ENCODE data around the gene ELP2.

The ELP2 gene

DNA sequence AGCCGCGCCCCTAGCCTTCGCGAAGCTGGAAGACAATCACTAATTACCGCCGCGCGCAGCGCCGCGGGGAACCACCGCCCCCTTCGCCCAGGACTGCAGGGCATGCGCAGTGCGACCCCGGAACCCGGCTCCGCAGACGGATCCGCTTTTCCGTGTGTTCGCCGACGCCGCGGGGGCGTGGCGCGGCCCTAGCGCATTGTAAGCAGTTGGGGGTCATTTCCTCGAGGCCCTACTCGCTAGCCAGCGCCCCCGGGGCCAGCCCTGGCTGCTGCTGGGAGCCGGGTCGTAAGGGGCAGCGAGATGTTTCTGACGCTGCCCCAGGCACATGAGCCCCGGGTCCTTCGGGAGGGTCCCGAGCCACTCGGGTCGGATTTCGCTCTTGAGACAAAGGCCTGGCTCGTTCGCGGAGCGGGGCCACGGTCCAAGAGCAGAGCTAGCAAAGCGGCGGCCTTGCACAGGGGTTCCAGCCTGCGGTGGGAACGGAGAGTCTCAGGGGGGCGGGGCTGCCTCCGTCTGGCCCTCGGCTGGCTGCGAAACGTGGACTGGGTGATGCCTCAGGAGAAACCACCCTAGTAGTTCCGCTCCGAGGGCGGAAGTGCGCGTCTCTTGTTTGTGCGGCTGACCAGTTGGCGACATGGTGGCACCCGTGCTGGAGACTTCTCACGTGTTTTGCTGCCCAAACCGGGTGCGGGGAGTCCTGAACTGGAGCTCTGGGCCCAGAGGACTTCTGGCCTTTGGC lies at the start of gene ELP2, which contains the start of gene SLC39A6:
Gene ELP2, plus strand, starts transcription at position 600 of the 739 bp plus-strand sequence. Its CDS starts 35 bp downstream, at position 635.
Gene SLC39A6, minus strand, starts transcription at position 41 of the 739 bp plus-strand sequence. CDS start 2,333 bp downstream, outside the sequence.
- in situ Hi-C loops (cut with MboI; ENCODE audit: low sequenced_read_pairs) = no loop called here

DNA sequence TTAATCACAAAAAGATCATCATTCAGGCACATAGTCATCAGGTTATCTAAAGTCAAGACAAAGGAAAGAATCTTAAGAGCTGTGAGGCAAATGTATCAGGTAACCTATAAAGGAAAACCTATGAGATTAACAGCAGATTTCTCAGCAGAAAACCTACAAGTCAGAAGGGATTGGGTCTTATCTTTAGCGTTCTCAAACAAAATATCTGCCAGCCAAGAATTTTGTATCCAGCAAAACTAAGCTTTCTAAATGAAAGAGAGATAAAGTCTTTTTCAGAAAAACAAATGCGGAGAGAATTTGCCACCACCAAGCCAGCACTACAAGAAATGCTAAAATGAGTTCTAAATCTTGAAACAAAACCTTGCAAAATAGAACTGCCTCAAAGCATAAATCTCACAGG lies 48.6 kb upstream of the ELP2 start:
- in situ Hi-C loops (cut with MboI; ENCODE audit: low sequenced_read_pairs) = loop anchor here (25.0 kb wide), 1 partner anchor 319 kb away; no protein-coding TSS in a partner anchor

DNA sequence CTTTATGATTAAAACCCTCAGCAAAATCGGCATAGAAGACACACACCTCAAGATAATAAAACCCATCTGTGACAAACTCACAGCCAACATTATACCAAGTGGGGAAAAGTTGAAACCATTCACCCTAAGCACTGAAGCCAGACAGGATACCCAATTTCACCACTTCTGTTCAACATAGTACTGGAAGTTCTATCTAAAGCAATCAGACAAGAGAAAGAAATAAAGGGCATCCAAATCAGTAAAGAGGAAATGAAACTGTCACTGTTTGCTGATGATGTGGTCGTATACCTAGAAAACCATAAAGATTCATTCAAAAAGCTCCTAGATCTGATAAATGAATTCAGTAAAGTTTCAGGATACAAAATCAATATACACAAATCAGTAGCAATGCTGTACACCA lies 46.0 kb upstream of the ELP2 start:
- in situ Hi-C loops (cut with MboI; ENCODE audit: low sequenced_read_pairs) = loop anchor here (25.0 kb wide), 1 partner anchor 321 kb away; no protein-coding TSS in a partner anchor

GRCh38 chr18:36085195-36085594 lies 44.5 kb upstream of the ELP2 start:
- in situ Hi-C loops (cut with MboI; ENCODE audit: low sequenced_read_pairs) = loop anchor here (25.0 kb wide), 1 partner anchor 323 kb away; no protein-coding TSS in a partner anchor

- in situ Hi-C loops (cut with MboI; ENCODE audit: low sequenced_read_pairs) = loop anchor here (25.0 kb wide), 1 partner anchor 324 kb away; no protein-coding TSS in a partner anchor
These were observed 43.5 kb upstream of the ELP2 start for GRCh38 chr18:36086186-36086585.

DNA sequence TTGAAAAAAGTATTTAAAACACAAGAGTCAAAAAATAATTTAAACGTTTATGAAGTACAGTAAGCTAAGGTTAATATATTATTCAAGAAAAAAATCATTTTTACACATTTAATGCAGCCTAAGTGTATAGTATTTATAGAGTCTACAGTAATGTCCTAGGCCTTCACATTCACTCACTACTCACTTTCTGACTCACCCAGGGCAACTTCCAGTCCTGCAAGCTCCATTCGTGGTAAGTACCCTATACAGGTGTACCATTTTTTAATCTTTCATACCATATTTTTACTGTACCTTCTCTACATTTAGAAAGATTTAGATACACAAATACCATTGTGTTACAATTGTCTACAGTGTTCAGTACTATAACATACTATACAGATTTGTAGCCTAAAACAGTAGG lies 41.4 kb upstream of the ELP2 start:
- in situ Hi-C loops (cut with MboI; ENCODE audit: low sequenced_read_pairs) = loop anchor here (25.0 kb wide), 1 partner anchor 326 kb away; no protein-coding TSS in a partner anchor

DNA sequence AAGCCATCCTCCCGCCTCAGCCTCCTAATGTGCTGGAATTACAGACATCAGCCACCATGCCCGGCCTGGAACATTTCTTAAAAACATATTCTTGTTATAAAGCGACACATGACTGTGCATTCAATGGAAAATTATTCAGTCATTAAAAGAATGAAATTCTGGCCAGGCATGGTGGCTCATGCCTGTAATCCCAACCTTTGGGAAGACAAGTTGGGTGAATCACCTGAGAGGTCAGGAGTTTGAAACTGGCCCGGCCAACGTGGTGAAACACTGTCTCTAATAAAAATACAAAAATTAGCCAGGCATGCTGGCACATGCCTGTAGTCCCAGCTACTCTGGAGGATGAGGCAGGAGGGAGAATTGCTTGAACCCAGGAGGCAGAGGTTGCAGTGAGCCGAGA lies 40.7 kb upstream of the ELP2 start:
- in situ Hi-C loops (cut with MboI; ENCODE audit: low sequenced_read_pairs) = loop anchor here (25.0 kb wide), 1 partner anchor 327 kb away; no protein-coding TSS in a partner anchor

DNA sequence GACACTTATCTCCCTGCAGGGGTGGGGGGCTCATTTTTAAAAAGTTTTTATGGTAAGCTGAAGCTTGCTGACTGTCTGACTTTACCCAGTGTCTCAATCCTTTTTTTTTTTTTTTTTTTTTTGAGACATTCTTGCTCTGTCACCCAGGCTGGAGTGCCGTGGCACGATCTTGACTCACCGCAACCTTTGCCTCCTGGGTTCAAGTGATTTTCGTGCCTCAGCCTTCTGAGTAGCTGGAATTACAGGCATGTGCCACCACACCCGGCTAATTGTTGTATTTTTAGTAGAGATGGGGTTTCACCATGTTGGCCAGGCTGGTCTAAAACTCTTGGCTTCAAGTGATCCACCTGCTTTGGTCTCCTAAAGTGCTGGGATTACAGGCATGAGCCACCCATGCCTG lies 37.6 kb upstream of the ELP2 start:
- in situ Hi-C loops (cut with MboI; ENCODE audit: low sequenced_read_pairs) = loop anchor here (10.0 to 25.0 kb wide), 2 partner anchors 193 to 330 kb away; no protein-coding TSS in a partner anchor

DNA sequence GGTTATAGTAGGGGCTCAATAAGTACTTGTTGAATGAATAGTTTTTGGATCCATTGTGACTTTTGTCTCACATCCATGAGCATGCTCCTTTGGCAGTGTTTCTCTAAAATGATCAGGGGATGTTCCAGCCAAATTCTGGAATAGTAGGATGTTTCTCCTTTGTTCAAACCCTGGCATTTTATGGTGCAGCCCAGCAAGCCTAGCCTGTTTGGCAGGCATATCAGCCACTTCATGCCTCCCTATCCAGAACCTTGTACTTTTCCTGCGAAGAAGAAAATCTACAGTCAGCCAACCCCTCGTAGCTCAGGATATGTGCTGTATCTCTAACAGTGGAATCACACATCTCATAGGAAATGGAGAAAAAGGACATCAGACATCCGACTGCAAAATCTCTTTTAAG lies 35.3 kb upstream of the ELP2 start:
- in situ Hi-C loops (cut with MboI; ENCODE audit: low sequenced_read_pairs) = loop anchor here (10.0 to 25.0 kb wide), 2 partner anchors 190 to 332 kb away; no protein-coding TSS in a partner anchor

GRCh38 chr18:36095936-36096519 lies 33.7 kb upstream of the ELP2 start:
- in situ Hi-C loops (cut with MboI; ENCODE audit: low sequenced_read_pairs) = loop anchor here (10.0 to 25.0 kb wide), 2 partner anchors 189 to 334 kb away; no protein-coding TSS in a partner anchor

GRCh38 chr18:36096955-36097354 lies 32.7 kb upstream of the ELP2 start:
- in situ Hi-C loops (cut with MboI; ENCODE audit: low sequenced_read_pairs) = loop anchor here (10.0 to 25.0 kb wide), 2 partner anchors 188 to 335 kb away; no protein-coding TSS in a partner anchor

GRCh38 chr18:36099311-36099710 lies 30.4 kb upstream of the ELP2 start:
- in situ Hi-C loops (cut with MboI; ENCODE audit: low sequenced_read_pairs) = loop anchor here (10.0 to 25.0 kb wide), 2 partner anchors 185 to 337 kb away; no protein-coding TSS in a partner anchor

GRCh38 chr18:36101943-36102342 lies 27.8 kb upstream of the ELP2 start:
- in situ Hi-C loops (cut with MboI; ENCODE audit: low sequenced_read_pairs) = loop anchor here (10.0 kb wide), 1 partner anchor 63 kb away; no protein-coding TSS in a partner anchor

GRCh38 chr18:36104749-36105148 lies 24.9 kb upstream of the ELP2 start:
- in situ Hi-C loops (cut with MboI; ENCODE audit: low sequenced_read_pairs) = loop anchor here (10.0 kb wide), 1 partner anchor 60 kb away; no protein-coding TSS in a partner anchor

DNA sequence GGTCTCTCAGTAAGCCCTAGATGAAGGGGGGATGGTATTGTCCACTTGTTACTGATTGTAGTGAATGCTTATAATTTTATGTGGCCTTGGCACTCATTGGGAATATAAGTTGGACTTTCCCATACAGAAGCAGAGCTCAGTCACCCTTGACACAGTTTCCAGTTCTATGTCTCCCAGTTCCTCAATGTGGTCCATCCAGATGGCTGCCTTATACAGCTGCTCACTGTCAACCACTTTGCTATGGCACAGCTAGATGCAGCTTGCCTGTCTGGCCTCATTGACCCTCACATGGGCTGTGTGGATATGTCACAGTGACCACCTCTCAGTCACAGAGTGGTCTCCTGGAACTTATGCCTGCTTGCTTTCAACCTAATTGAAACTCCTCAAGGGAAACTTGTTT lies 22.2 kb upstream of the ELP2 start:
- in situ Hi-C loops (cut with MboI; ENCODE audit: low sequenced_read_pairs) = loop anchor here (10.0 kb wide), 1 partner anchor 57 kb away; no protein-coding TSS in a partner anchor

DNA sequence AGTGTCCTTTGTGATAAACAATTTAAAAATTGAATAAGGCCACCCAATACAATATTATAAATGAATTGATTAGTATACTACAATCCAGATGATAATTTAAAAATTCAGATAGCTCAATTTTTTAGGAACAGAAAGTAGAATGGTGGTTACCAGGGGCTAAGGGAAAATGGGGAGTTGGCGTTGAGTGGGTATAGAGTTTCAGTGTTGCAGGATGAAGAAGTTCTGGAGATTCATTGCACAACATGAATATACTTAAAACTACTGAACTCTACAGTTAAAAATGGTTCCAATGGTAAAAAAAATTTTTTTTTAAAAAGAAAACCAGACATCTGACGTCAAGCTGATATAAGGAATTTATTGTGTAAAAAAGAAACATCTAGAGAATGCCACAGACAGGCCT lies 21.5 kb upstream of the ELP2 start:
- in situ Hi-C loops (cut with MboI; ENCODE audit: low sequenced_read_pairs) = loop anchor here (10.0 kb wide), 1 partner anchor 57 kb away; no protein-coding TSS in a partner anchor

- in situ Hi-C loops (cut with MboI; ENCODE audit: low sequenced_read_pairs) = loop anchor here (10.0 kb wide), 1 partner anchor 56 kb away; no protein-coding TSS in a partner anchor
These were observed 21.1 kb upstream of the ELP2 start for GRCh38 chr18:36108601-36109000.

GRCh38 chr18:36109737-36110136 lies 20.0 kb upstream of the ELP2 start:
- in situ Hi-C loops (cut with MboI; ENCODE audit: low sequenced_read_pairs) = loop anchor here (10.0 kb wide), 1 partner anchor 55 kb away; no protein-coding TSS in a partner anchor

DNA sequence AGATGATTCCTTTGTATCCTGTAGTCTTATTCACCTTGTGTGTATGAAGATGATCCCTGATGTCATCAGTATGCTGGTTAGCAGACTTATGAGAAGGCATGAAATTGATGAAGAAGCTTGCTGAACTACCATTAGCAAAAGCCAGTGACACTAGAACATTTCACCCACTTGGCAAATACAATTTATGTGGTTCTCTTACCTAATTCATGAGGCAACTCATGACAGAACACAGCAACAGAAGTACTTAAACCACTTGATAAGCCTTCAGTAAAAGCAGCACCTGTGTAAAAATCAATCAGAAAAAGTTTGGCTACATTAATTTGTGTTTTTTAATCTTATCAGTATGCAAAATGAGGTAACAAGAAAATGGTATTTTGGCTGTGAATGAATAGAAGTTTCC lies 17.4 kb upstream of the ELP2 start:
- in situ Hi-C loops (cut with MboI; ENCODE audit: low sequenced_read_pairs) = no loop called here

GRCh38 chr18:36114251-36114650 lies 15.4 kb upstream of the ELP2 start:
- in situ Hi-C loops (cut with MboI; ENCODE audit: low sequenced_read_pairs) = no loop called here

- in situ Hi-C loops (cut with MboI; ENCODE audit: low sequenced_read_pairs) = no loop called here
These were observed 15.0 kb upstream of the ELP2 start for GRCh38 chr18:36114738-36115137.
